ENCODE data around the gene AFF3.

AFF3 gene

DNA sequence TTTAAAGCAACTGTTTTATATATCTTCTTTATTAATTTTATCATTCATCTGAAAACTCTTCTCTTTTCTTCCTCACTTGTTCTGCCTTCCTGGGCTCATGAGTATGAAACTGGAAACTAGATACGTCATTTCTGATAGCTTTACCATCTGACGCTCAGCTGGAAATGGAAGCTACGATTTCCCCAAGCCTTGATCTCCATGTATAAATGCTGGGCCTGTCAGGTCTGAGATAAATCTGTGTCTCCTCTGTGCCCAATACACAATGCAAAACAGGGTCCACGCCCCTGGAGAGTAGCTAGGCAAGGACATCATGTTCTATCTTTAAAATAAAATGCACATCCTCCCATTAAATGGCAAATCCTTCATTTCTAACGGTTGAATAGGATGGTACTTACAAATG is 238.4 kb downstream of the AFF3 start:
- TF ChIP-seq POLR2AphosphoS5 (IDR thresholded peaks at IDR 0.05; ENCODE audit: low read depth, low read length) (no peak), TAF1 (IDR thresholded peaks at IDR 0.05; ENCODE audit: borderline replicate concordance, insufficient read depth, low read length) (no peak), FOXP2 (optimal IDR thresholded peaks at IDR 0.05; ENCODE audit: borderline replicate concordance, extremely low read depth, extremely low read length, insufficient read depth) (no peak), SIN3A (IDR thresholded peaks at IDR 0.05; ENCODE audit: borderline replicate concordance, insufficient read depth, low read length) (no peak)
- TF ChIP-seq, protein P1, sequence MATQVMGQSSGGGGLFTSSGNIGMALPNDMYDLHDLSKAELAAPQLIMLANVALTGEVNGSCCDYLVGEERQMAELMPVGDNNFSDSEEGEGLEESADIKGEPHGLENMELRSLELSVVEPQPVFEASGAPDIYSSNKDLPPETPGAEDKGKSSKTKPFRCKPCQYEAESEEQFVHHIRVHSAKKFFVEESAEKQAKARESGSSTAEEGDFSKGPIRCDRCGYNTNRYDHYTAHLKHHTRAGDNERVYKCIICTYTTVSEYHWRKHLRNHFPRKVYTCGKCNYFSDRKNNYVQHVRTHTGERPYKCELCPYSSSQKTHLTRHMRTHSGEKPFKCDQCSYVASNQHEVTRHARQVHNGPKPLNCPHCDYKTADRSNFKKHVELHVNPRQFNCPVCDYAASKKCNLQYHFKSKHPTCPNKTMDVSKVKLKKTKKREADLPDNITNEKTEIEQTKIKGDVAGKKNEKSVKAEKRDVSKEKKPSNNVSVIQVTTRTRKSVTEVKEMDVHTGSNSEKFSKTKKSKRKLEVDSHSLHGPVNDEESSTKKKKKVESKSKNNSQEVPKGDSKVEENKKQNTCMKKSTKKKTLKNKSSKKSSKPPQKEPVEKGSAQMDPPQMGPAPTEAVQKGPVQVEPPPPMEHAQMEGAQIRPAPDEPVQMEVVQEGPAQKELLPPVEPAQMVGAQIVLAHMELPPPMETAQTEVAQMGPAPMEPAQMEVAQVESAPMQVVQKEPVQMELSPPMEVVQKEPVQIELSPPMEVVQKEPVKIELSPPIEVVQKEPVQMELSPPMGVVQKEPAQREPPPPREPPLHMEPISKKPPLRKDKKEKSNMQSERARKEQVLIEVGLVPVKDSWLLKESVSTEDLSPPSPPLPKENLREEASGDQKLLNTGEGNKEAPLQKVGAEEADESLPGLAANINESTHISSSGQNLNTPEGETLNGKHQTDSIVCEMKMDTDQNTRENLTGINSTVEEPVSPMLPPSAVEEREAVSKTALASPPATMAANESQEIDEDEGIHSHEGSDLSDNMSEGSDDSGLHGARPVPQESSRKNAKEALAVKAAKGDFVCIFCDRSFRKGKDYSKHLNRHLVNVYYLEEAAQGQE (IDR thresholded peaks at IDR 0.05; ENCODE audit: insufficient read depth in 1 of 2, low read depth in 2 of 2, low read length in 2 of 2), result no peak

DNA sequence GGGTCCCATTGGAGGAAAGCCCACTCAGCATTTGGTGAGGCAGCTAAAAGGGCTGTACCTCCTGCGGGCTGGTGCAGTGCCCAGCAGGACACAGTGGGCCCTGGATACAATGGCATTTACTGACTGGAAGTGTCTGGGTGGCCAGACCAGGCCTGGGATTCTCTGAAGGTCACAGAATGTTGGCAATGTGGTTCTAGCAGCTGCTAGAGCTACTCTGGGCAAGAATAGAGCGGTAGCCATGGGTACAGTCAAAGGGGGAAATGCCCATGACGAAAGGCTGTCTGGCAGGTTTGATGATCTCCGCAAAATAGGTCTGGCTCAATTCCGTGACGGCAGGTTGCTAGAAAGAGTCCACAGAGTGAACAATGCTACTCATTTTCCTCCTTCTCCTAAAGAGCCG is 241.8 kb downstream of the AFF3 start:
- TF ChIP-seq TAF1 (IDR thresholded peaks at IDR 0.05; ENCODE audit: borderline replicate concordance, insufficient read depth, low read length) (no peak), SIN3A (IDR thresholded peaks at IDR 0.05; ENCODE audit: borderline replicate concordance, insufficient read depth, low read length) (no peak), POLR2AphosphoS5 (IDR thresholded peaks at IDR 0.05; ENCODE audit: low read depth, low read length) (no peak), FOXP2 (optimal IDR thresholded peaks at IDR 0.05; ENCODE audit: borderline replicate concordance, extremely low read depth, extremely low read length, insufficient read depth) (no peak)
- TF ChIP-seq, protein P1 (IDR thresholded peaks at IDR 0.05; ENCODE audit: insufficient read depth in 1 of 2, low read depth in 2 of 2, low read length in 2 of 2), result no peak

DNA sequence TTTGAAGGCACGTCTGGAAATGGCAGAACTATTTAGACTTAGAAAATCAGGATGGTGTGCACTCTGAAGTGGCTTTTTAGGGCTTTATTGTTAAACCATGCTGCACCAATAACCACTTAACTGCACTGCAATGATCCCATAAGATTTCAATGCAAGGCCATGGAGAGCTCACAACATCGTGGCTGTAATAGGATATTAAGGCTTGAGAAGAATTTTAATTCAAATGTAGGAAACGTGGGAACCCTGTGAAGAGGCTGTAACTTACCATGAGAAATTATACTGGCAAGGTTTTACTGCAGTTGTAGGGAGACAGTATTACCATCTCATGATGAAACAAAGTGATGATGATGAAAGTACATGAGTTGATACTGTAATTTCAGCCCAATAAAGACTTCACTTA is 242.5 kb downstream of the AFF3 start:
- no peak for TF ChIP-seq POLR2AphosphoS5 (IDR thresholded peaks at IDR 0.05; ENCODE audit: low read depth, low read length)
- no peak for TF ChIP-seq TAF1 (IDR thresholded peaks at IDR 0.05; ENCODE audit: borderline replicate concordance, insufficient read depth, low read length)
- no peak for TF ChIP-seq SIN3A (IDR thresholded peaks at IDR 0.05; ENCODE audit: borderline replicate concordance, insufficient read depth, low read length)
- TF ChIP-seq, protein P1 (IDR thresholded peaks at IDR 0.05; ENCODE audit: insufficient read depth in 1 of 2, low read depth in 2 of 2, low read length in 2 of 2), result no peak
- no peak for TF ChIP-seq FOXP2 (optimal IDR thresholded peaks at IDR 0.05; ENCODE audit: borderline replicate concordance, extremely low read depth, extremely low read length, insufficient read depth)

DNA sequence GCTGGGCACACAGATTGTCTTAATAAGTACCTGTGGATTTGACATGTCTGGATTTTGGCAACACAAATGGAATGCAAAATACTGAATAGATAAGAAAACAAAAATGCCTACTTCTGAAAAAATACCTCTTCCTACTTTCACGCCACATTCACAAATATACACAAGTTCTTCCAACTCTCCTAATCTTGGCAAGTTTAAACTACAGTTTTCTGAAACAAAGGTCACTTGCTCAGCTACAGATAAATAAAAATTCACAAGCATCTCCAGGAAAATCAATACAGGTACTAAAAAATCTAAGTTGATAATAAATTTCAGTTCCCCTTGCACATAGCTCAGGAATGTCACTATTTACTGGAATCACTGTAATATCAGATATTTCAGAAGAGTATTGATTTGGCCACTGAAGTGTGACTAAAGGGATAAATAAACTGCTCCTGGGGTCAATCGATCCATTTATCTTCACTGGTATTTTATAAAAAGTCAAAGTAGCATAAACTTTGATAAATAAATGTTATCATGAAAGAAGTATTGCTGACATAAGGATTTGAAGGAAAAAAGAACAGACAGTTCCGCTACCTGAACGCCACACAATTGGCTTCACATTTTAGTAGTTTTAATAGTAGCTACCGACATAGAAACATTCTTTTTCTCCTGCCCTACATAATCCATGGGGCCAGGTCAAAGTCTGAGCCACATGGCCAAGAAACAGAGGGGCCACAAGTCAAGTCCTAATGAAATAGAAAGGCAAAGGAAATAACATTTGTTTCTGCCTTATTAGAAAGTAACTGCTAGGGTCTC is 243.1 kb downstream of the AFF3 start:
- TF ChIP-seq SIN3A (IDR thresholded peaks at IDR 0.05; ENCODE audit: borderline replicate concordance, insufficient read depth, low read length), result no peak
- TF ChIP-seq TAF1 (IDR thresholded peaks at IDR 0.05; ENCODE audit: borderline replicate concordance, insufficient read depth, low read length), result no peak
- TF ChIP-seq POLR2AphosphoS5 (IDR thresholded peaks at IDR 0.05; ENCODE audit: low read depth, low read length), result no peak
- TF ChIP-seq, protein P1 (IDR thresholded peaks at IDR 0.05; ENCODE audit: insufficient read depth in 1 of 2, low read depth in 2 of 2, low read length in 2 of 2), result no peak
- no peak for TF ChIP-seq FOXP2 (optimal IDR thresholded peaks at IDR 0.05; ENCODE audit: borderline replicate concordance, extremely low read depth, extremely low read length, insufficient read depth)

Data from PFSK-1 (cell line).